DMS 273 (cell line): ENCODE measurements around the gene C12orf42.

ENCODE experiments used
- DNase-seq: peaks from one replicate; lab custom pipeline; 2025; ENCODE audit not compliant: unreplicated experiment; lab: John Stamatoyannopoulos, UW

The C12orf42 gene

DNA sequence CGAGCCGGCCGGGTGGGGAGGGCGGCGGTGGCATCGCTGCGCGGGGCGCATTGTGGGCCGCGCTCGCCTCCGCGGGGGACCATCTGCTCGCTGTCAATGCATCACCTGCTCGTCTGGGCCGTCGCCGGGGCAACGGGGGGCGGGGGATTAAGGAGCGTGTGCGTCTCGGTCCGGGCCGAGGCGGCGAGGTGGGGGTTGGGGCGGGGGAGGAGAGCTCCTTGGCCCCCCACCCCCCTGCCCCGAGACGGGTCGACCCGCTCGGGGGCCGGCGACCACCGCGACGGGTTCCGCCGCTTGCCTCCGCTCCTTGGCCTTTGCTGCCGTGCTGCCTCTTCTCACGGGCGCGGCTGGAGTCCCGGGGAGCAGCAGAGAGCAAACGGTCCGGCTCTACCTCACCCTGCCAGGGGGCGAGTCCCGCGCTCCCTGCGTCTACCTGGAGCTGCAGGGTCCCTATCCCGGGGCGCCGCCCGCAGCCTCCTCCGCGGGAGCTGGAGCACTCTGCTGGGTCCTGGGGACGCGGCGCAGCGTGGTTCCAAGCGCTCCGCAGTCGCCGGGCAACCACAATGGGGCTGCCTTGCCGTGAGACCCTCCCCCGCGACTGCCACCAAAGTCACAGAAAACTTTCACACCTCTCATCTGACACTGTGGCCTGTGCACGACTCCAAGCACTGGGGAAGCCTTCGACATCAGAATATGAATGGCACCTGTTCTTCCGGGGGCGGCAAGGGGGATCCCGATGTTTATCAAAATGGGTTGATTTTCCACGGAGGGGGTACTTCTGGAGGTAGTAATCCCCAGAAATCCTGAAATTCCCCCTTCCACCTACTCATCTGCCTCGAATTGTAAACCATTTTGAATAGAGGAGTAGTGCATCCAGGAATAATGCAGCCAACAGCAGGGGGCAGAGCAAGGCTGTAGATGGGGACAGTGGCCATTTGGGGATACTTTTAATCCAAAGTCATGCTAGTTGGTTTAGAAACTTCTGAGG, at the start of gene C12orf42:
Gene C12orf42 (minus strand): TSS at position 500 of the 988 bp plus-strand sequence. CDS start 17,542 bp downstream, outside the sequence.
- peak; percentile 92 for DNase-seq

GRCh38 chr12:103542078-103542477, 46.3 kb upstream of the C12orf42 start:
- no peak for DNase-seq

DNA sequence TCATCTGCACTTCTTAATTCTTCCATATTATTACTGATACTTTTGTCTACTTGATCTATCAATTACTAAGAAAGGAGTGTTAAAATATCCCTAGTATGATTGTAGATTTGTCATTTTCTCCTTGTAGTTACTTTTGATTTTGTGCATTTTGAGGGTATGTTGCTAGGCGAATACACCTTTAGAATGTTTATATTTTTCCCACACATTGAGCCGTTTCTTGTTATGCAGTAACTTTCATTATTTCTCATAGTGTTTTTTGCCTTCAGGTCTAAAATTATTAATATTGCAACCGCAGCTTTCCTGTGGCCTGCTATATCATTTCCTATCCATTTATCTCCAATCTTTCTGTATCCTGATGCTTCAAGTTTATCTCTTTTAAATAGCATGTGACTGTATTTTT, 44.6 kb upstream of the C12orf42 start:
- no peak for DNase-seq

GRCh38 chr12:103538397-103538796, 42.6 kb upstream of the C12orf42 start:
- no peak for DNase-seq

- no peak for DNase-seq
Observed at GRCh38 chr12:103530307-103531066, 34.7 kb upstream of the C12orf42 start.

DNA sequence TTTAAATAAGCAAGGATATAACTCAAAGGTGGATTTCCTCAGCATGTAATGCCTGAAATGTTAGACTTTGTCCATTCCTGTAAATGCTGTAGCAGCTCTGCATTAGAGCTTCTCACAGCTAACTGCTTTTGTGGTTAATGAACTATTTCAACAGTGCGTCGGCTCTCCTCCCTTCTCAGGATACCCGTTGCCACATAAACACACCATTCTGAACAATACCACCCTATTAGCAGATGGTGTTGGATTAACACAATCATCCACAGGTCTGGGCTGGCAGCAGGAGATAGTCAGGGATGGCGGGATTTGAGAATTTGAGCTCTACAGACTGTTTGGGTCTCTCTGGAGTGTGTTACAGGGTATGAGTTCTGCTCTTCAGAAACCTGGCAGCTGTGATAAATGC, 33.5 kb upstream of the C12orf42 start:
- DNase-seq, result peak; percentile 59

DNA sequence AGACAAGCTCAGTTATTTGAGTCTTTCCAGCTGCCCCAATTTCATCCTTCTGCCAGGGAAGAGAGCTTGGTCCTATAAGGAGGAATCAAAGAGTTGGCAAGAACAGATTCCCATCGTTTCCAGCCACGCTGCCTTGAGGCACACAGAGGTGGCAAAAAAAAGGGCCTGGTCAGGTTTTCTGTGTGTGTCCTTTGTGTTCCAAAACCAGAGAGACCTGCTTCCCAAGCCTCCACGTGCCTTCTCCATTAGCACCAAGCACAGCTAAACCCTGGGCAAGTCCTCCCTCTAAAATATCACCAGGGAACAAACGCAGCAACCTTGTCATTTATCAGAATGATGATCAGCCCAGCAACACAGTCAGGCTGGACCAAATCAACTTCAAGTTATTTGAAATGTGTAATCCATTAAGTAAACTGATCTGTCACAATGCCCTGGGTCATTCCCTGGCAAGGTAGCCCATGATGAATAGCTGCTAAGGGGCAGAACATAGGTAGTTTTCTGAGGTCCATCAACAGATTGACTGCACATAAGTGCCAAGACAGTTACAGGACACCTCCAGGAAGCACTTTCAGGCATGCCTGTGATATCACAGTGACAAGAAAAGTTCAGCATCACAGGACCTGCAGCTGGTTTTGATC, 28.6 kb upstream of the C12orf42 start:
- DNase-seq, result no peak

DNA sequence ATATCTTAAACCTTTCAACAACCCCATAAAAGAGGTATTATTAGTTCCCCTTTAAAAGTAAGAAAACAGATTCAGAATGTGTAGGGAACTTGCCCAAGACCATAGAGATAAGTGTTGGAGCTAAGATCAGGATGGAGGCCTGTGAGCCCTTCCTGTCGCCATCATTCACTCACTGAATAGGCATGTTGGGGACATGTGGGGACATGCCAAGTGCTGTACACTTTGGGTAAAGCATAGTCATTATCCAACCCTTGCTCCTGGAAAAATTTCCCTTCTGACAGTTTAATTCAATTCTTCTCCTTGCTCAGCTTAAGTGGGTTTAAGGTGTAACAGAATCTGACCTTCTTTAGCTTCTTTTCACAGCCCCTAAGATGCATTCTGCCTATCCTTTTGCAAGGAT, 28.0 kb upstream of the C12orf42 start:
- DNase-seq, result peak; percentile 2

GRCh38 chr12:103520686-103521215, 25.0 kb upstream of the C12orf42 start:
- DNase-seq, result no peak

- DNase-seq, result no peak
Observed at GRCh38 chr12:103519632-103520031, 23.9 kb upstream of the C12orf42 start.

DNA sequence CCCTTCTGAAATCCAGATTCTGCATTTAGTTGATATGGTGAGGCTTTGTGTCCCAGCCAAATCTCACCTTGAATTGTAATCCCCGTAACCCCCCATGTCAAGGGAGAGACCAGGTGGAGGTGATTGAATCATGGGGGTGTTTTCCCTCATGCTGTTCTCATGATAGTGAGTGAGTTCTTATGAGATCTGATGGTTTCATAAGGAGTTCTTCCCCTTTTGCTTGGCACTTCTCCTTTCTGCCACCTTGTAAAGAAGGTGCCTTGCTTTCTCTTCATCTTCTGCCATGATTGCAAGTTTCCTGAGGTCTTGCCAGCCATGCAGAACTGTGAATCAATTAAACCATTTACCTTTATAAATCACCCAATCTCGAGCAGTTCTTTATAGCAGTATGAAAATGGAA, 23.1 kb upstream of the C12orf42 start:
- DNase-seq, result no peak

- no peak for DNase-seq
Observed at GRCh38 chr12:103517161-103517560, 21.4 kb upstream of the C12orf42 start.

DNA sequence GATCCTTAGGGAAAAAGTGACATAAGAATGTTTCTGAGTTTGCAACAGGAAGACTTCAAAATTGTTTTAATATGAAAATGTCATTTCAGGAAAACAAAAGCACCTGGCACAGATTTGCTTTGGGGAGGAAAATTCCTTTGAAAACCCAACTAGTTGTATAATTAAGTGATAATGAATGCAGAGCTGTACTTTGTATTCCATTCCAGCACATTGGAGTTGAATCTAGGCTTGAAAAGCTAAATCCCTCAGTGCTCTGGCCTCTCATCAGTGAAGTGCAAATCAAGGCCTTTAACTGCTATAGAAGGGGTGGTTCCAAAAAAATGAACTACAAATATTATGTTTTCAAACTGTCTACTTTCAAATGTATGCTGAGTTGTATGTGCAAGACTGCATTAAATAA, 19.6 kb upstream of the C12orf42 start:
- DNase-seq, result no peak

DNA sequence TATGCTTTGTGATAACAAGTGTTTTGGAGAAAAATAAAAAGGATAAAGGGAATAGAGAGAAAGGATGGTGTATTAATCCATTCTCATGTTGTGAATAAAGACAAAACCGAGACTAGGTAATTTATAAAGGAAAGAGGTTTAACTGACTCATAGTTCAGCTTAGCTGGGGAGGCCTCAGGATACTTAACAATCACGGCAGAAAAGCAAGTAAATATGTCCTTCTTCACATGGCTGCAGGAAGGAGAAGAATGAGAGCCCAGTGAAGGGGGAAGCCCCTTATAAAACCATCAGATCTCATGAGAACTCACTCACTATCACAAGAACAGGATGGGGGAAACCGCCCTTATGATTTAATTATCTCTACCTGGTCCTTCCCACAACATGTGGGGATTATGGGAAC, 18.1 kb upstream of the C12orf42 start:
- DNase-seq, result no peak

GRCh38 chr12:103505371-103506236, 9.8 kb upstream of the C12orf42 start:
- DNase-seq, result no peak

GRCh38 chr12:103504606-103505005, 8.8 kb upstream of the C12orf42 start:
- DNase-seq, result no peak

DNA sequence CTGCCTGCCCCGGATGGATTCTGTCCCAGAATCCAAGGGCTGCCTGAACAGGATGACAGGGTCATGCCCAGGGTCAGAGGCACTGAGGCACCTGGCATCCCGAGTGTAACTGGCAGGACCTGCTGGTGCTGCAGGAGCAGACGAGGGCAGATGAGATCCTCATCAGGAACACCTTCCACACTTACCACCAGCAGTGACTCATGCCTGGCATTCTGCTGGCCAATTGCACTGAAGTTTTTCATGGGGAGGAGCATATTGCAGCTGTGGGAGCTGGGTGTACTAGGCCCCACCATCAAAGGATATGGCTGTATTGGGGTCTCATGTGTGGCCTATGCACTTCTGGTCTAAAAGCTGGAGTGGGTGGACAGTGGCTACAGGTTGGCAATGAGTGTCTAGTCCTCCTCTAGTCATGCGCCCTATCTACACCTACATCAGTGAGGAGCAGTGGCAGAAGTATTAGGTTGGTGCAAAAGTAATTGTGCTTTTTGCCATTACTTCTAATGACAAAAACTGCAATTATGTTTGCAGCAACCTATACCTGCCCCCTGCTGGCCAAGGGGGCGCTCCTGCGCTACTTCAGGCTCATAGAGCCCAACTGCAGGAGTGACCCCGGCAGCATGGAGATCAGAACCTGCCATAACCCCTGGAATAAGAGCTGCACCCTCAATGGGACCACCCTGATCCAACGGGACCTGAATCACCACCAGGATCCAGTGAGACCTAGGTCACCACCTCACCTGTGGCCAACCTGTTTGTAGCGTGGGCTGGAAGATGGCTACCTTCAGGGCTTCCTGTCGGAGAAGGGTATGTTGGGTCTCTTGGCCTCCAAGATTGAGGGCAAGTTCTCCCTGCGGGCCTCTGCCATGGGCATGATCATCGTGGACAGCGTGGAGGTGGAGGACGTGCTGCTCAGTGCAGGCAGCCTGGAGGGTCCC, 8.0 kb upstream of the C12orf42 start:
- peak; percentile 61 for DNase-seq

DNA sequence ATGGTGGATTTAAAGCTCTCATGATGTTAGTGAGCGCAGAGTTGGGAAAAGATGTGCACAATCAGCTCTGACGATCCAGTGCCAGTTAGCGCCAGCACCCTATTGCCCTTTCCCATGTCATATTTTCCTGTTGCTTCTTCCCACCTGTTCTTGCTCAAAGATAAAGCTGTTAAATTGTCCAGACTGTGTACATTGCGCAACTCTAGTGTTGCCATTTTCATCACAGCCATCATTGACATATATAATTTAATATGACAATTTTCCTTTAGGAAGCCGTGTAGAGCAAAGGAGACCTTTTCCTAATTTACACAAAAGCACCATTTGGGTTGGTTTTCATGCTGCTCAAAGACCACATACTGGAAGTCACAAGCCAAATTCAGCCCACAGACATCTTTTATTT, 5.7 kb upstream of the C12orf42 start:
- no peak for DNase-seq

DNA sequence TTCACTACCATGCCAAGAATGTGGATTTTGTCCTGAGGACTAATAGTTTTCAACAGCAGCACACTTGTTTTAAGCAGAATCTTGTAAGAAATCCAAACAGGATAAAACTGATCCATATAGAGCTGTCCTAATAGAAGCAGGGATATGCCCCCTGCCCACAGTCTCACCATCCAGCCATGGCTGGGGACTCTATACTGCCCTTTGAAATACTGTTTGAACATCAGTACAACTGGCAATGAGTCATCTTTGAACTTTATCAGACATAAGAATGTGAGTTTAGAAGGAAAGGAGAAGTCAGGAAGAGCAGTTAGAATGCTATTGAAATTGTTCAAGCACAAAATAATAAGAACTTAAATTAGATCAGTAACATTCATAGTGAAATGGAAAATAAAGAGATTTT, 3.8 kb upstream of the C12orf42 start:
- DNase-seq, result no peak
